Nephron progenitor cell (in vitro differentiated cells): Measurements from ENCODE around the gene METTL5.

Source experiments
- DNase-seq: peaks from one replicate; pipeline ENCODE4 v3.0.0; 2021
- H3K27ac Mint-ChIP-seq: 2 replicates; pipeline ENCODE4 v1.8.0; 2021; ENCODE audit warnings: mild to moderate bottlenecking, moderate library complexity, mixed read lengths
- H3K27me3 Mint-ChIP-seq: 2 replicates; pipeline ENCODE4 v1.8.0; 2021; ENCODE audit warnings: mild to moderate bottlenecking, low read depth, mixed read lengths; ENCODE audit not compliant: poor library complexity
- H3K36me3 Mint-ChIP-seq: 2 replicates; pipeline ENCODE4 v1.8.0; 2021; ENCODE audit warnings: low read depth, mixed read lengths
- H3K4me1 Mint-ChIP-seq: 2 replicates; pipeline ENCODE4 v1.8.0; 2021; ENCODE audit warnings: mixed read lengths
- H3K4me3 Mint-ChIP-seq: 2 replicates; pipeline ENCODE4 v1.8.0; 2021; ENCODE audit warnings: mild to moderate bottlenecking, moderate library complexity, mixed read lengths
- H3K9me3 Mint-ChIP-seq: 2 replicates; pipeline ENCODE4 v1.8.0; 2021; ENCODE audit warnings: mild to moderate bottlenecking, moderate library complexity, mixed read lengths
- TF ChIP-seq, protein P1 (sequence below): fragments of 200-600 bp; sonication (generic); IDR thresholded peaks from 2 replicates; pipeline ENCODE4 v1.5.0; 2021; ENCODE audit warnings: antibody characterized with exemption

Gene METTL5

DNA sequence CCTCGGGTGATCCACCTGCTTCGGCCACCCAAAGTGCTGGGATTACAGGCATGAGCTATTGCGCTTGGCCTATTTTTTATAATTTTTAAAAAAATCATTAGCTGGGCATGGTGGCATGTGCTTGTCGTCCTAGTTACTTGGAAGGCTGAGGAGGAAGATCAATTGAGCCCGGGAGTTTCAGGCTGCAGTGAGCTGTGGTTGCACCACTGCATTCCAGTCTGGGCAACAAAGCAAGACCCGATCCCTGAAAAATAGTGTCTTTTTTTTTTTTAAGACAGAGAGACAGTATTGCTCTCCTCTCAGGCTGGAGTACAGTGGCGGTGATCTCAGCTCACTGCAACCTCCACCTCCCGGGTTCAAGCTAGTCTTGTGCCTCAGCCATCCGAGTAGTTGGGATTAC is 21.2 kb downstream of the METTL5 start:
- Mint-ChIP-seq H3K4me1 (peaks cover 33% of the 10 kb centered on the region), H3K9me3 (no peaks in the 10 kb centered on the region), H3K27me3 (no peaks in the 10 kb centered on the region), H3K36me3 (peaks cover 62% of the 10 kb centered on the region), H3K27ac (no peak overlapping the region), H3K4me3 (no peak overlapping the region)
- DNase-seq: no peak
- TF ChIP-seq, protein P1, sequence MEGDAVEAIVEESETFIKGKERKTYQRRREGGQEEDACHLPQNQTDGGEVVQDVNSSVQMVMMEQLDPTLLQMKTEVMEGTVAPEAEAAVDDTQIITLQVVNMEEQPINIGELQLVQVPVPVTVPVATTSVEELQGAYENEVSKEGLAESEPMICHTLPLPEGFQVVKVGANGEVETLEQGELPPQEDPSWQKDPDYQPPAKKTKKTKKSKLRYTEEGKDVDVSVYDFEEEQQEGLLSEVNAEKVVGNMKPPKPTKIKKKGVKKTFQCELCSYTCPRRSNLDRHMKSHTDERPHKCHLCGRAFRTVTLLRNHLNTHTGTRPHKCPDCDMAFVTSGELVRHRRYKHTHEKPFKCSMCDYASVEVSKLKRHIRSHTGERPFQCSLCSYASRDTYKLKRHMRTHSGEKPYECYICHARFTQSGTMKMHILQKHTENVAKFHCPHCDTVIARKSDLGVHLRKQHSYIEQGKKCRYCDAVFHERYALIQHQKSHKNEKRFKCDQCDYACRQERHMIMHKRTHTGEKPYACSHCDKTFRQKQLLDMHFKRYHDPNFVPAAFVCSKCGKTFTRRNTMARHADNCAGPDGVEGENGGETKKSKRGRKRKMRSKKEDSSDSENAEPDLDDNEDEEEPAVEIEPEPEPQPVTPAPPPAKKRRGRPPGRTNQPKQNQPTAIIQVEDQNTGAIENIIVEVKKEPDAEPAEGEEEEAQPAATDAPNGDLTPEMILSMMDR: no peak

DNA sequence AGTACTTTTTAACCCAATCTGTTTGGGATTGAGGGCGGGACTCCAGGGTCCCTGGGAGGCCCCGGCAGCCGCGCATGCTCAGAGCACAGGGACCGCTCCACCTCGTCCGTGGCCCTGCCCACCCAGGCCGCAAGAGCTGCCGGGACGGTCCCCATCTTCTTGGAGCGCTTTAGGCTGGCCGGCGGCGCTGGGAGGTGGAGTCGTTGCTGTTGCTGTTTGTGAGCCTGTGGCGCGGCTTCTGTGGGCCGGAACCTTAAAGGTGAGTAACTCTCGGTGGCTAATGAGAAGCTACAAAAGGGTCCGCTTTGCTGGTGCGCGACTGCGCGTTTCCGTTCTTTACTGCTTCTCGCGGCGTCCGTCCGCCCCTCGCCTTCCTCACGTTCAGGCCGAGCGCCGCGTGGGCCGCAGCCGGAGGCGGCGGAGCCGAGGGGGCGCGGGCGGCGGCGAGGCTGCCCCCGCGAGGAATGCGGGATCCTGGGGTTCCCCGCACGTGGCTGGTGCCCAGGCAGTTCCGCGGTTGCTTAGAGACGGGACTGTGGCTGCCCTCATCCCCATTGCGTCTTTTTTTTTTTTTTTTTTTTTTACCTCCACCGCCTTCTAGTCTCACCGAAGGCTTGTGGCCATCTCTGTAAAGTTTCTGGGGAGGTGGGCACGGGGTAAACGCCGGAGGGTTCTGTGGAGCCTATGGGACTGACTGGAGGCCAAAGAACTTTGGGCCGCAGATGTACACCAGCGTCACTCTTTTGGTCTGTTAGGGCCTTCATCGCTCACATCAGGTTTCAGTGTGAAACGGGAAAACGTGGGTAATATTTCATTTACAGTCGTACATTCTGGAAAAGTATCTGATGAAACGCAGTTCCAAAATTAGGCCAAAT is 25.8 kb downstream of the METTL5 start, which contains the start of gene SSB:
SSB (plus strand) TSS at position 154 of the 875 bp plus-strand sequence. CDS start 2,090 bp downstream, outside the sequence.
- Mint-ChIP-seq H3K4me1 (peaks cover 42% of the 10 kb centered on the region), H3K27ac (peak within 1 kb of the TSS; percentile 85), H3K36me3 (peaks cover 37% of the 10 kb centered on the region), H3K4me3 (peak within 1 kb of the TSS; percentile 91), H3K27me3 (peaks cover 3% of the 10 kb centered on the region), H3K9me3 (no peaks in the 10 kb centered on the region)
- DNase-seq: peak; percentile 94
- TF ChIP-seq, protein P1: no peak

DNA sequence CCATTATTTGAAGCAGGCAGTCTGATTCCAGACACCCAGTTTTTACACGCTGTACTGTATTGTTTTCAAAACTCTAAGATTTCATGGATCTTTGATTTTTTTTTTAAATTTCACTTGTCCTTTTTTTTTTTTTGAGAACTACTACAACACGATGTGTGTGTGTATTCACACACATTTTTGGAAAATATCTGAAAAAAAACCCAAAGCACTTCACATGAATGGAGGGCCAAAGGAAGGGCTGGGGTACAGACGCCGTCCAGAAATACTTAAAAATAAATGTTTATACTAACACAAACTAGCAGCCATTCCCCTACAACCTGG is 26.3 kb downstream of the METTL5 start:
- Mint-ChIP-seq H3K36me3 (peaks cover 42% of the 10 kb centered on the region), H3K9me3 (no peaks in the 10 kb centered on the region), H3K27ac (peak overlapping the region; percentile 85), H3K27me3 (peaks cover 3% of the 10 kb centered on the region), H3K4me1 (peaks cover 42% of the 10 kb centered on the region), H3K4me3 (peak overlapping the region; percentile 91)
- no peak for DNase-seq
- TF ChIP-seq, protein P1: no peak

DNA sequence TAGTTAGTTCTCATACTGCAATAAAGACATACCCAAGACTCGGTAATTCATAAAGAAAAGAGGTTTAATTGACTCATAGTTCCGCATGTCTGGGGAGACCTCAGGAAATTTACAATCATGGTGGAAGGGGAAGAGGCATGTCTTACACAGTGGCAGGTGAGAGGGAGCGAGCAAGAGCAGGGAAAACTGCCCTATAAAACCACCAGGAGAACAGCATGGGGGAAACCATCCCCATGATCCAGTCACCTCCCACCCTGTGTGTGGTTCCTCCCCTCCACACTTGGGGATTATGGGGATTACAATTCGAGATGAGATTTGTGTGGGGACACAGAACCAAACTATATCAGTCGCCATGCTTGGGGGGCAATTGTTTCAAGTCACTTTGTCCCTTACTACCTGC is 27.1 kb downstream of the METTL5 start:
- TF ChIP-seq, protein P1: no peak
- no peak for DNase-seq
- Mint-ChIP-seq H3K4me1 (peaks cover 37% of the 10 kb centered on the region), H3K27ac (no peak overlapping the region), H3K4me3 (peak overlapping the region; percentile 66), H3K27me3 (peaks cover 3% of the 10 kb centered on the region), H3K36me3 (peaks cover 36% of the 10 kb centered on the region), H3K9me3 (no peaks in the 10 kb centered on the region)

DNA sequence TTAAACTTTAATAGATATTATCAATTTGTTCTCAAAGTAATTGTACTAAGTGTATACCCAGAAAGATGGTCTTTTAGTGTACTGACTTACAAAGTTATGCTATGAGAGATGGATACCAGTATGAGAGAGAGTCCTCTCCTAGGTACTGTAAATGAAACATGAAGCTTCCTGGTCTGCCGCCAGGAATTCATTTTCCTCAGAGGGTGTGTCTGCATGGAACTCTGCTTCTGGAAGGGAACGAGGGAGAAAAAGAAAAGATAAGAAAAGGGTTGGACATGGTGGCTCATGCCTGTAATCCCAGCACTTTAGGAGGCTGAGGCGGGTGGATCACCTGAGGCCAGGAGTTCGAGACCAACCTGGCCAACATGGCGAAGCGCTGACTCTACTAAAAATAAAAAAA is 28.3 kb downstream of the METTL5 start:
- TF ChIP-seq, protein P1: no peak
- Mint-ChIP-seq H3K27me3 (peaks cover 3% of the 10 kb centered on the region), H3K4me1 (peaks cover 28% of the 10 kb centered on the region), H3K36me3 (peaks cover 27% of the 10 kb centered on the region), H3K4me3 (no peak overlapping the region), H3K9me3 (no peaks in the 10 kb centered on the region), H3K27ac (no peak overlapping the region)
- no peak for DNase-seq

DNA sequence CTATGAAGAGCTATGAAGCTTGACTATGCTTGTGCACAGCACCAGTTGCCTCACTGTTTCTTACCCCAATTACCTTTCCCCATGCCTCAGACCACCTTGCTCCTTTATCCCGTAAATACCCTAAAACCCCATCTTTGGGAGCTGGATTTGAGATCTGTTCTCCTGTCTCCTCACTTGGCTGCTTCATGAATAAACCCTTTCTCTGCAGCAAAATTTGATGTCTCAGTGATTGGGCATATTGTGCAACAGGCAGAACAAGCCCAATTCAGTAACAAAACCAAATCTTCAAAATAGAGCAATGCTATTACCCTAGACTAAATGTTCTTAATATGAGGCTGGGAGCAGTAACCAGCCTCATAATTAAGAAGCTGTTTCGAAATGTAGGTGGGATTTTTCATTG is 29.5 kb downstream of the METTL5 start:
- no peaks in the 10 kb centered on the region for H3K9me3 Mint-ChIP-seq
- H3K36me3 Mint-ChIP-seq: peaks cover 18% of the 10 kb centered on the region
- DNase-seq: no peak
- TF ChIP-seq, protein P1: no peak
- H3K27ac Mint-ChIP-seq: no peak overlapping the region
- H3K4me1 Mint-ChIP-seq: peaks cover 19% of the 10 kb centered on the region
- peaks cover 3% of the 10 kb centered on the region for H3K27me3 Mint-ChIP-seq
- no peak overlapping the region for H3K4me3 Mint-ChIP-seq
